Spleen (tissue), 11 donors: ENCODE data around the gene FLT3LG. TPM values are rescaled to one million over a fixed set of nuclear protein-coding genes. Genes with fewer than 3 reads are reported as not detected.

Experiments
- DNase-seq: peaks from one replicate; pipeline ENCODE4 v3.0.0-alpha.2; 2020
- H3K27ac ChIP-seq, 8 donors: fragments of 200-600 bp; sonication (generic) in 7 of 8; 1 replicate in 4 of 8; 2 replicates in 4 of 8; pipeline versions ENCODE4 v1.5.0 to v1.8.0; 2016 to 2021; ENCODE audit warnings: inconsistent platforms in 4 of 8, mild to moderate bottlenecking in 4 of 8, moderate library complexity in 1 of 8
- H3K27me3 ChIP-seq, 7 donors: fragments of 200-600 bp; sonication (generic) in 6 of 7; replicated peaks in 1 of 7; 1 replicate in 4 of 7; 2 replicates in 3 of 7; pipeline versions ENCODE4 v1.5.0 to v1.8.0; 2016 to 2021; ENCODE audit warnings: inconsistent platforms in 3 of 7, mild to moderate bottlenecking in 1 of 7
- H3K36me3 ChIP-seq, 6 donors: fragments of 200-600 bp; sonication (generic) in 5 of 6; 1 replicate in 4 of 6; 2 replicates in 2 of 6; pipeline versions ENCODE4 v1.5.0 to v1.8.0; 2016 to 2021; ENCODE audit warnings: inconsistent platforms in 2 of 6
- H3K4me1 ChIP-seq, 6 donors: fragments of 200-600 bp; sonication (generic) in 5 of 6; 1 replicate in 3 of 6; 2 replicates in 3 of 6; pipeline versions ENCODE4 v1.5.0 to v1.8.0; 2016 to 2021; ENCODE audit warnings: inconsistent platforms in 3 of 6
- H3K4me3 ChIP-seq, 8 donors: fragments of 200-600 bp; sonication (generic) in 7 of 8; 1 replicate in 4 of 8; 2 replicates in 4 of 8; pipeline versions ENCODE4 v1.5.0 to v1.8.0; 2016 to 2021; ENCODE audit warnings: inconsistent platforms in 4 of 8, mild to moderate bottlenecking in 4 of 8, moderate library complexity in 2 of 8
- H3K9me3 ChIP-seq, 8 donors: fragments of 200-600 bp; sonication (generic) in 7 of 8; 1 replicate in 4 of 8; 2 replicates in 4 of 8; pipeline versions ENCODE4 v1.5.0 to v1.8.0; 2016 to 2021; ENCODE audit warnings: inconsistent platforms in 4 of 8
- CTCF ChIP-seq, 11 experiments: fragments of 200-600 bp in 7 of 11; fragments of 450-650 bp in 4 of 11; sonication (generic) in 4 of 11; IDR thresholded peaks in 8 of 11; conservative IDR thresholded peaks in 3 of 11; 1 replicate in 7 of 11; 2 replicates in 4 of 11; pipeline versions ENCODE4 v1.4.0 to v1.8.0; 2016 to 2021; ENCODE audit warnings: antibody characterized with exemption in 11 of 11, inconsistent platforms in 4 of 11, mild to moderate bottlenecking in 1 of 11
- POLR2A ChIP-seq, 3 donors: fragments of 450-650 bp; IDR thresholded peaks; one replicate each; pipeline ENCODE4 v1.5.1; 2017; ENCODE audit warnings: antibody characterized with exemption in 3 of 3, mild to moderate bottlenecking in 1 of 3
- POLR2AphosphoS5 ChIP-seq, 3 donors: sonication (generic); formaldehyde crosslinking; IDR thresholded peaks; one replicate each; pipeline ENCODE4 v1.5.1; 2017; ENCODE audit warnings: antibody characterized with exemption in 3 of 3
- WGBS, 5 donors: extraction: QIAGEN DNeasy Blood & Tissue Kit in 3 of 5; methylation state at CpG; one replicate each; pipeline versions ENCODE4 v1.1.5 to v1.1.7; 2013 to 2018; 5-methylcytosine and 5-hydroxymethylcytosine counted together
- intact Hi-C: fragments of 100-400 bp; cut with DNase I; formaldehyde crosslinking; loops from one replicate; pipeline ENCODE4 v1.15.0; 2023; ENCODE audit warnings: low total_unique reads
- polyA plus RNA-seq, 3 donors: library from polyadenylated mRNA; stranded (reverse); fragments of 200-250 nt; gene quantifications; one replicate each; pipeline ENCODE4 v1.2.1, GENCODE V29; 2013
- total RNA-seq, 7 donors: library from RNA; depleted of rRNA in 3 of 7; stranded (reverse); fragments of >200 nt in 3 of 7; fragmentation: NEBNext Ultra II Directional in 4 of 7; extraction: Animal tissue kit (Norgen Biotek cat#: 25700) in 4 of 7; gene quantifications; one replicate each; pipeline versions ENCODE4 v1.1.0 to v1.2.1, GENCODE V29; 2016 to 2021
- donor health status: healthy with polysubstance abuse.
- donor health status: DM: no; HTN: no; CAD: no; lungs with moderate emphysema.
- donor health status: DM: no; HTN: no; CAD: no.
- donor health status: Bipolar disorder and iron deficiency.
- donor health status: healthy.
- donor health status: DM: no; HTN: no; CAD: no.
- donor health status: DM: yes; HTN: yes; CAD: no.

The FLT3LG gene
- total and polyA plus RNA-seq, 10 donors: 11.2 to 32.8 (median 22.0) TPM

GRCh38 chr19:49503582-49503962 is 29.6 kb downstream of the FLT3LG start:
- H3K27ac ChIP-seq: no peak overlapping the region
- H3K36me3 ChIP-seq: peaks cover 0 to 17% (median 14%) of the 10 kb centered on the region in 6 donors
- TF ChIP-seq CTCF (IDR thresholded peaks at IDR 0.05 in 8 of 11, conservative IDR thresholded peaks at IDR 0.05 in 3 of 11): no peak
- TF ChIP-seq POLR2AphosphoS5 (IDR thresholded peaks at IDR 0.05): no peak
- no peak for TF ChIP-seq POLR2A (IDR thresholded peaks at IDR 0.05)
- H3K27me3 ChIP-seq: no peaks in the 10 kb centered on the region
- intact Hi-C loops: loop anchor here (2.0 kb wide), 1 partner anchor 43 kb away; no protein-coding TSS in a partner anchor
- H3K4me1 ChIP-seq: peaks cover 24 to 68% (median 53%) of the 10 kb centered on the region in 6 donors
- H3K4me3 ChIP-seq: no peak overlapping the region
- 86 to 94% (median 87%) methylated on average over 9 of the region's 9 CpGs for WGBS, 5 donors
- no peaks in the 10 kb centered on the region for H3K9me3 ChIP-seq
- DNase-seq: no peak

GRCh38 chr19:49506575-49507105 is 32.6 kb downstream of the FLT3LG start:
- TF ChIP-seq POLR2AphosphoS5 (IDR thresholded peaks at IDR 0.05): peak in 2 of 3 donors; percentile 16 to 28
- peak; percentile 72 to 96 (median 89) for TF ChIP-seq CTCF (IDR thresholded peaks at IDR 0.05 in 8 of 11, conservative IDR thresholded peaks at IDR 0.05 in 3 of 11)
- no peak for TF ChIP-seq POLR2A (IDR thresholded peaks at IDR 0.05)
- no peaks in the 10 kb centered on the region for H3K27me3 ChIP-seq
- H3K27ac ChIP-seq: peak overlapping the region in 1 of 8 donors; percentile 42
- no peaks in the 10 kb centered on the region for H3K9me3 ChIP-seq
- H3K36me3 ChIP-seq: no peaks in the 10 kb centered on the region
- H3K4me3 ChIP-seq: no peak overlapping the region
- intact Hi-C loops: loop anchor here (5.0 kb wide), 1 partner anchor 61 kb away; no protein-coding TSS in a partner anchor
- peaks cover 5 to 58% (median 33%) of the 10 kb centered on the region in 6 donors for H3K4me1 ChIP-seq
- DNase-seq: peak; percentile 87
- 11 to 26% (median 18%) methylated on average over 8 of the region's 8 CpGs for WGBS, 5 donors

GRCh38 chr19:49507803-49508494 is 33.9 kb downstream of the FLT3LG start:
- 78 to 88% (median 83%) methylated on average over 12 of the region's 12 CpGs for WGBS, 5 donors
- no peak overlapping the region for H3K27ac ChIP-seq
- H3K4me3 ChIP-seq: no peak overlapping the region
- intact Hi-C loops: loop anchor here (5.0 kb wide), 1 partner anchor 59 kb away; no protein-coding TSS in a partner anchor
- TF ChIP-seq POLR2AphosphoS5 (IDR thresholded peaks at IDR 0.05): no peak
- no peak for TF ChIP-seq POLR2A (IDR thresholded peaks at IDR 0.05)
- no peak for TF ChIP-seq CTCF (IDR thresholded peaks at IDR 0.05 in 8 of 11, conservative IDR thresholded peaks at IDR 0.05 in 3 of 11)
- no peak for DNase-seq
- H3K9me3 ChIP-seq: no peaks in the 10 kb centered on the region
- H3K27me3 ChIP-seq: no peaks in the 10 kb centered on the region
- H3K4me1 ChIP-seq: peaks cover 15 to 57% (median 31%) of the 10 kb centered on the region in 6 donors
- H3K36me3 ChIP-seq: no peaks in the 10 kb centered on the region
